GM21737 (cell line): Measurements from ENCODE around the gene FABP6.

Source experiments
- ATAC-seq: cut with Tn5 transposase; IDR thresholded peaks from one replicate; pipeline ENCODE4 v1.9.1; 2021; ENCODE audit warnings: mild to moderate bottlenecking, moderate library complexity; ENCODE audit not compliant: unreplicated experiment

The FABP6 gene

GRCh38 chr5:160260881-160261815 lies 31.8 kb downstream of the FABP6 start:
- ATAC-seq: peak; percentile 47

- no peak for ATAC-seq
Measured at GRCh38 chr5:160262151-160263074, 33.1 kb downstream of the FABP6 start.

- ATAC-seq: no peak
Measured at GRCh38 chr5:160263326-160263855, 34.1 kb downstream of the FABP6 start.

- no peak for ATAC-seq
Measured at GRCh38 chr5:160266044-160266443, 36.7 kb downstream of the FABP6 start.

GRCh38 chr5:160266752-160267345 lies 37.5 kb downstream of the FABP6 start:
- no peak for ATAC-seq

- no peak for ATAC-seq
Measured at GRCh38 chr5:160268121-160268520, 38.8 kb downstream of the FABP6 start.

GRCh38 chr5:160269017-160269416 lies 39.7 kb downstream of the FABP6 start:
- ATAC-seq: no peak

- no peak for ATAC-seq
Measured at GRCh38 chr5:160270704-160271103, 41.4 kb downstream of the FABP6 start.

- no peak for ATAC-seq
Measured at GRCh38 chr5:160271396-160271795, 42.1 kb downstream of the FABP6 start.

GRCh38 chr5:160271836-160272235 lies 42.5 kb downstream of the FABP6 start:
- ATAC-seq: no peak

- ATAC-seq: no peak
Measured at GRCh38 chr5:160272264-160272663, 43.0 kb downstream of the FABP6 start.

GRCh38 chr5:160272889-160273288 lies 43.6 kb downstream of the FABP6 start:
- ATAC-seq: no peak

- no peak for ATAC-seq
Measured at GRCh38 chr5:160274483-160274931, 45.2 kb downstream of the FABP6 start.

- ATAC-seq: no peak
Measured at GRCh38 chr5:160278343-160278742, 49.0 kb downstream of the FABP6 start.

- no peak for ATAC-seq
Measured at GRCh38 chr5:160280384-160281095, 51.2 kb downstream of the FABP6 start.

- no peak for ATAC-seq
Measured at GRCh38 chr5:160281275-160281674, 52.0 kb downstream of the FABP6 start.

- ATAC-seq: no peak
Measured at GRCh38 chr5:160284291-160284873, 55.1 kb downstream of the FABP6 start.

- no peak for ATAC-seq
Measured at GRCh38 chr5:160285316-160285715, 56.0 kb downstream of the FABP6 start.

GRCh38 chr5:160286947-160287346 lies 57.6 kb downstream of the FABP6 start:
- ATAC-seq: no peak
